ENCODE measurements around the gene SIGLEC8.

SIGLEC8 gene

DNA sequence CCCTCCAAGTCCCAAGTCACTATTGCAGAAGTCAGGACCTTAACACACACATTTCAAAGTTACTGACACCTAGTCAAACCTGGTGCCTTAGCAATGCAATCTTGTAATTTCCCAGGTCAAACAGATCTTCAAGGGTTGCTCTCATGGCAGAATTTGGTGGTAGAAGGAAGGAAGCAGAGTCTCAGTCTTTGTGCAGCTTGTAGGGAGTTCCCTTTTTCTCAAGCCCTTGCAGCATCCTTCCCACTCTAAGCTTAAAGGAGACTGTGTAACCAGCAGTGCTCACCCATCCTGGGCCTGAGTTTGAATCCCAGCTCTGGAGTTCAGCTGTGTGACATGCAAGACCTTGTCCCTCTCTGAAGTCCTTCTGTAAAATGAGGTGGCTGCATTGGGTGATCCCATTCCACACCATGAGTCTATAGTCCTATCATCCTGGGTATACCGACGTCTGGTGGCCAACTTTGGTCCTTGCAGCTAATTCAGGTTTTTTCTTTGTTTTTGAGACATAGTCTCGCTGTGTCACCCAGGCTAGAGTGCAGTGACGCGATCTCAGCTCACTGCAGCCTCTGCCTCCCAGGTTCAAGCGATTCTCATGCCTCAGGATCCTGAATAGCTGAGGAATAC is 50.6 kb downstream of the SIGLEC8 start:
- no peak for DNase-seq (ENCODE audit: low read depth in 1 of 2, low spot score in 1 of 2)

DNA sequence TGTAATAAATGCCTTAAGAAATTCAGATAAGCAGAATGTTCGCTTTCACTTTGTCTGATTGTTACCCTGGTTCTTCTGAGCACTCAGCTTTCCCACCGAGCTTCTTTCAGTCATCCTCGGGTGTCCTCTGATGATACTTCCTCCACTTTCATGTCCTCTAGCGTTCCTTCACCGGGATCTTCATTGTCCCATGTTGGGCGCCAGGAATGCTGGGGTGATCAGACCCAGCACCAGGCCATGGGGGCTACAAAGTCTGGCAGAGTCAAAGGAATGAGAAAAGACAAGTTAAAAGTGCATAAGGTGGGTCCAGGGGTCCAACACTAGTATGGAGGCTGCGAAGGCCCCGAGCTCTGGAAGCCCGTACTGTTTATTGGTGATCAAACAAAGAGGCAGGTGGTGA is 56.1 kb downstream of the SIGLEC8 start:
- no peak for DNase-seq (ENCODE audit: low read depth in 1 of 2, low spot score in 1 of 2)

All from activated CD4-positive, alpha-beta T cell treated with anti-CD3 and anti-CD28 coated beads, Interleukin-2, amount 50 U/mL, for 24 hours (primary cell).